Fibroblast of mammary gland (primary cell): ENCODE data around the gene KIF26B.

ENCODE experiments used
- DNase-seq: peaks from one replicate; pipeline ENCODE4 v3.0.0-alpha.2; 2010; ENCODE audit warnings: low read depth
- H3K4me3 ChIP-seq: 2 replicates; pipeline ENCODE4 v1.5.1; 2011; ENCODE audit warnings: low read depth, mild to moderate bottlenecking, low read length, moderate library complexity; ENCODE audit not compliant: control insufficient read depth
- TF ChIP-seq, protein P1 (sequence below): conservative IDR thresholded peaks from 2 replicates; pipeline ENCODE4 v1.5.1; 2011; ENCODE audit warnings: low read depth, low read length, inconsistent platforms; ENCODE audit not compliant: control insufficient read depth, insufficient read depth

Gene KIF26B

DNA sequence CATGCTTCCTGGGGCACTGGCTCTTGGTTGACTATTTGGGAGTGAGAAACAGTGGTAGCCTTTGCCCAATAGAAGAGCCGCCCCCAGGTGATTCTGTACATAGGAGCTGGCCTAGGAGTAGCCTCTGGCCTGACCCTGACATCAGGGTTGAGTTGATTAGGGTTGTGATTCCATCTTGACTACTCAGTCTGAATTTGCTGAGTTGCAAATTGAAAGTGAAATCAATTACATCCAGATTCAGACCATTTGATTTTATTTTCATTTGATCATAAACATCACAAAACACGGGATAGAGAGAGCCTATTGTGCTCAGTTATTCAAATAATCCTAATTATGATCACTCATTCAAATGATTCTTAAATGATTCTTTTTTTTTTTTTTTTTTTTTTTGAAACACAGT lies 253.2 kb downstream of the KIF26B start:
- DNase-seq, result no peak
- TF ChIP-seq, protein P1, sequence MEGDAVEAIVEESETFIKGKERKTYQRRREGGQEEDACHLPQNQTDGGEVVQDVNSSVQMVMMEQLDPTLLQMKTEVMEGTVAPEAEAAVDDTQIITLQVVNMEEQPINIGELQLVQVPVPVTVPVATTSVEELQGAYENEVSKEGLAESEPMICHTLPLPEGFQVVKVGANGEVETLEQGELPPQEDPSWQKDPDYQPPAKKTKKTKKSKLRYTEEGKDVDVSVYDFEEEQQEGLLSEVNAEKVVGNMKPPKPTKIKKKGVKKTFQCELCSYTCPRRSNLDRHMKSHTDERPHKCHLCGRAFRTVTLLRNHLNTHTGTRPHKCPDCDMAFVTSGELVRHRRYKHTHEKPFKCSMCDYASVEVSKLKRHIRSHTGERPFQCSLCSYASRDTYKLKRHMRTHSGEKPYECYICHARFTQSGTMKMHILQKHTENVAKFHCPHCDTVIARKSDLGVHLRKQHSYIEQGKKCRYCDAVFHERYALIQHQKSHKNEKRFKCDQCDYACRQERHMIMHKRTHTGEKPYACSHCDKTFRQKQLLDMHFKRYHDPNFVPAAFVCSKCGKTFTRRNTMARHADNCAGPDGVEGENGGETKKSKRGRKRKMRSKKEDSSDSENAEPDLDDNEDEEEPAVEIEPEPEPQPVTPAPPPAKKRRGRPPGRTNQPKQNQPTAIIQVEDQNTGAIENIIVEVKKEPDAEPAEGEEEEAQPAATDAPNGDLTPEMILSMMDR, result no peak
- no peak overlapping the region for H3K4me3 ChIP-seq

DNA sequence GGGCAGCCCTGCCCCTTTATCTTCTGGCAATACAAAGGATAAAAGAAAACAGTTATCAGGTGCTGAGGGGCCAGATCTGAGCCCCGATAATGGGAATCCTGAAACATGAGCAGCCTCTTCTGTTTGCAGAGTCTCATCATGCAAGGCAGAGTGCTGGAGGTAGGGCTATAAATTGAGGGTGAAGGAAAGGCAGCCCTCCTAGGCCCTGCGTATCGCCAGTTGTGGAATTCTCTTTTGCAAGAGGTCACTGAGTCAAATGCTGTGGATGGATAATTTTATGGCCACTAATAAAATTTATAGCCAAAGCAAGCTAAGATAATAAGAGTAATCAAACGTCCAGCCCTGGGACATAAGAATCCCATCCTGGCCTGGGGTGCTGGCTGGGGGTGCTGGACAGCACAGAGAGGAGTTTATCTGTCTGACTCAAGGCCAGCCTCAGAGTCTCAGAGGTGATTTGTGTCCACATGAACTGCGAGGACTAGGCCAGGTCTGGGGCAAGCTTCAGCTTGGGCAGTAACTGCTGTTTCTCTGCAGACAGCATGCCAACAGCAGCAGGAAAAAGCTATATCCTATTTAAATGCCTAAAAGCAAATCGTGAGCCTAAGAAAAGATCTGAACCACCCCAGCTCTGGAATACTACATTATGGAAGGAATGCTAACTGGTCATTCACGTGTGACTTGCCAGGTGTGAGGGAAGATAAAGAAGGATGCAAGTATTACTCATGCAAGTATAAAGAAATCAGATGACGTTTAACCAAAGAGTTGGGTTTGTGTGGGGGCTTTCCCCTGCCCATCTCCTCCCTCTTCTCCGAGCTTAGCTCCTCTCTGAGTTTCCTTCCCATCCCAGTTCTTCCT lies 254.8 kb downstream of the KIF26B start:
- no peak overlapping the region for H3K4me3 ChIP-seq
- TF ChIP-seq, protein P1, result no peak
- no peak for DNase-seq

DNA sequence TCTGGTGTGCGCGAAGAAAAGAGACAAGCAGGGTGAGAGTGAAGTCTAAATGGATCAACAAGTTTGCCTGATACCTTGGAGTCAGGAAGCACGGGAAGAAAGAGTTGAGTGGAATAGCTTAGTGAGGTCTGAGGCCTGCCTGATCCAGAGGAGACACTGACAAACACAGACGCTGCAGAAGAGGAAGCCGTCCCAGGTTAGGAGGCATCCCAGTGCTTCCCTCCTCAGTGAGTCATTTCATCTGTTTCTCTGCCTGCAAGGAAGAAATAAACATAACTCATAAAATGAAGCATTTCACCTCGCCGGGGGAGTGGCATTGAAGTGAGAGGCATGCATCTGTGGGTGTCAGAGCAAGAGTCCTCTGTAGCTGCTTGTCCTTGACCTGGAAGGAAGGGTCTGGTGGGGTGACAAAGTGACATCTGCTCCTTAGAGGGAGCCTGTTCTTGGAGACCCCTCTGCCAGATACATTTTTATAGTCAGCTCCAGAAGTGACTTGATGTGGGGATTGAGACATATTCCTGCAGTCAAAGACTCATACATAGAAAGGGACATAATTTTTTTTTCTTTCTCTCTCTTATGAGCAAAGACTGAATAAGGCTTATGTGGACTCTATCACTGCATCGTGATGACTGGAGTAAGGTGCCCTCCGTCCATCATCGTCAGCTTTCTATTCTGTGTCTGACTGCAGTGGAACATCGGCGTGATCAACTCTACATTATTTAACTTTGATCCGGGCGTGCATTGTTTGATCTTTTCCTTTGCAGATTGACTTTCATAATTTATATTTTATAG lies 256.7 kb downstream of the KIF26B start:
- no peak overlapping the region for H3K4me3 ChIP-seq
- TF ChIP-seq, protein P1, result no peak
- DNase-seq, result peak; percentile 18

DNA sequence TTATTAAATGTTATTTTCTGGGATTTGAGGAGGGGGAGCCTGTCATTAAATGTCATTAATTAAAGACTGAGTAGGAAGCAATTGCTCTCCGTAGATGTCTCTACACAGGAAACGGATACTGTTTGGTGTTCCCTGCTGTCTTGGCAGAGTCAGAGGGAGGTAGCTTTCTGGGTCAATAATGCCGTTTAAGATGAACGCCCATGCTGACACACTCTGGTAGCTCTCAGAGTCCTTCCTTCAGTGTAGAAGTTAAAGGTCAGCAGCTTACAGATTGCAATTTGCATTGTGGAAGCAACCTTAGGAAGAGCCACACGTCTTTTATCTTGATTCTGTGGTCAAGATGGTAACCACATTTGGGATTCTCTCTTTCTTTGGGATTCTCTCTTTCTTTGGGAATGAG lies 257.5 kb downstream of the KIF26B start:
- TF ChIP-seq, protein P1, result no peak
- DNase-seq, result no peak
- no peak overlapping the region for H3K4me3 ChIP-seq

DNA sequence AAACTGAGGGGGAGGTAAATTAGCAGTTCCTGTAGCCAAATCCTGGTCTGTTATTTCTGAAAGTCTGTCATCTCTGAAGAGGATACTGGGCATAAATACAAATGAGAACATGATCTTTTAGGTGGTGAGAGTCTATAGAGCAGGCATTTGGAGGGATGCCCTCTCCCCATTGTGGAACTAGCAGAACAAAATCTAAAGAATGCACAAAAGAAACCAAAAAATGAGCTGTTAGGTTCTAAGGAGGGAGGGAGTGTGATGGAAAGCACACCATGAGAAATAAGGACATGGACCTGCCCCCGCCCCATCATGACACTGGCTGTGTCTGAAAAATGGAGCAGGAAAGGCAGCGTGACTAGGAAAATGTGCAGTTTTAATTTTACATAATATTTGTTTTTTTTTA lies 262.0 kb downstream of the KIF26B start:
- H3K4me3 ChIP-seq, result no peak overlapping the region
- TF ChIP-seq, protein P1, result no peak
- no peak for DNase-seq

DNA sequence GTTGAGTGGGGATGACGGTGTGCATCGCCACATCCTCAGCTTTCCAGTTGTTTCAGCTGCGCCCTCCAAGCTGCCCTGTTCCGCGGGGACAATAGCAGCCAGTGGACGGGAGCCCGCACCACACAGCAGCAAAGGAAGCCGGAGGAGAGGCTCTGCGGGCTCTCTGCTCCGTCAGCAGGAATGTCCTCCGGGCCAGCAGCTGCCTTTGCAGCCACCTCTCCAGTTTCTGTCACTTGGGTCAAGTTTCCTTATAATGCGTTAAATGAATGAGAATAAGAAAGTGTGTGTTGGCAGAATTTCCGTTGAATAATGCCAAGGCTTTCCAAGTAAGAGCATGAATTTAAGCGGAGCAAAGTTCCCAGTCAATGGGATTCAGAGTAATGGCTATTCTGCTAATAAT lies 263.3 kb downstream of the KIF26B start:
- H3K4me3 ChIP-seq, result no peak overlapping the region
- DNase-seq, result no peak
- TF ChIP-seq, protein P1, result no peak
